Endodermal cell (in vitro differentiated cells): ENCODE data around the gene GNAI3. TPM values are rescaled to one million over a fixed set of nuclear protein-coding genes. Genes with fewer than 3 reads are reported as not detected.

Experiments used
- DNase-seq: peaks from one replicate; pipeline ENCODE4 v3.0.0-alpha.2; 2017
- H3K27ac ChIP-seq: 2 replicates; pipeline ENCODE4 v1.5.1; 2013; ENCODE audit warnings: mild to moderate bottlenecking, low read depth, low read length, moderate library complexity
- H3K27me3 ChIP-seq: 2 replicates; pipeline ENCODE4 v1.6.1; 2013; ENCODE audit warnings: mild to moderate bottlenecking, low read length, moderate library complexity; ENCODE audit not compliant: insufficient read depth, control insufficient read depth, poor library complexity, severe bottlenecking
- H3K36me3 ChIP-seq: 2 replicates; pipeline ENCODE4 v1.7.0; 2013; ENCODE audit warnings: mild to moderate bottlenecking, low read length, moderate library complexity; ENCODE audit not compliant: control insufficient read depth, insufficient read depth
- H3K4me1 ChIP-seq: one replicate; pipeline ENCODE4 v1.7.0; 2013; ENCODE audit warnings: low read length; ENCODE audit not compliant: control insufficient read depth, insufficient read depth
- H3K4me3 ChIP-seq: 2 replicates; pipeline ENCODE4 v1.5.1; 2013; ENCODE audit warnings: mild to moderate bottlenecking, low read length, moderate library complexity
- H3K9ac ChIP-seq: 2 replicates; pipeline ENCODE4 v1.6.1; 2013; ENCODE audit warnings: mild to moderate bottlenecking, low read length, moderate library complexity; ENCODE audit not compliant: poor library complexity, severe bottlenecking; ENCODE audit errors: extremely low read depth
- H3K9me3 ChIP-seq: 2 replicates; pipeline ENCODE4 v1.6.1; 2013; ENCODE audit warnings: mild to moderate bottlenecking, low read length, moderate library complexity; ENCODE audit not compliant: control insufficient read depth
- H3K27ac Mint-ChIP-seq: 2 replicates; pipeline ENCODE4 v1.8.0; 2020; ENCODE audit warnings: mixed read lengths
- H3K27me3 Mint-ChIP-seq: 2 replicates; pipeline ENCODE4 v1.8.0; 2021; ENCODE audit warnings: mild to moderate bottlenecking, mixed read lengths; ENCODE audit not compliant: insufficient read depth
- H3K36me3 Mint-ChIP-seq: 2 replicates; pipeline ENCODE4 v1.8.0; 2020; ENCODE audit warnings: low read depth, mixed read lengths
- H3K4me1 Mint-ChIP-seq: 2 replicates; pipeline ENCODE4 v1.8.0; 2020; ENCODE audit warnings: mixed read lengths
- H3K4me3 Mint-ChIP-seq: 2 replicates; pipeline ENCODE4 v1.8.0; 2020; ENCODE audit warnings: mild to moderate bottlenecking, moderate library complexity, mixed read lengths
- H3K9me3 Mint-ChIP-seq: 2 replicates; pipeline ENCODE4 v1.8.0; 2020; ENCODE audit warnings: mild to moderate bottlenecking, mixed read lengths
- WGBS, 2 experiments: methylation state at CpG; one replicate each; pipeline versions ENCODE4 v1.1.5 to v1.1.7; 2013; ENCODE audit warnings: missing lambda C conversion rate in 2 of 2, mixed read lengths in 1 of 2; ENCODE audit not compliant: insufficient coverage in 1 of 2, insufficient read length in 1 of 2; 5-methylcytosine and 5-hydroxymethylcytosine counted together
- long read RNA-seq, 4 experiments: library from polyadenylated mRNA in 2 of 4; library from RNA in 1 of 4; library from capped mRNA in 1 of 4; stranded (forward) in 3 of 4; unstranded in 1 of 4; transcript quantifications; one replicate each; pipeline ENCODE4 v2.0.0, GENCODE V29; 2020 to 2021; ENCODE audit warnings: inconsistent platforms in 1 of 4
- polyA plus RNA-seq, 2 experiments: library from polyadenylated mRNA; stranded (reverse); fragments of 50-300 nt; gene quantifications; one replicate each; pipeline ENCODE4 v1.2.3, GENCODE V29; 2013
- total RNA-seq, 2 donors: library from RNA; stranded (reverse); fragmentation: NEBNext Ultra II Directional in 1 of 2; extraction: Animal tissue kit (Norgen Biotek cat#: 25700) in 1 of 2; gene quantifications; 2 replicates in 1 of 2; 3 replicates in 1 of 2; pipeline ENCODE4 v1.2.1, GENCODE V29; 2021
- TF ChIP-seq, protein P1 (sequence below): fragments of 200-600 bp; sonication (generic); conservative IDR thresholded peaks from 2 replicates; pipeline ENCODE4 v1.5.0; 2021; ENCODE audit warnings: antibody characterized with exemption, mild to moderate bottlenecking

GNAI3 gene
- total RNA-seq: 10 to 100 TPM; 10.1 to 10.9 TPM
- polyA plus RNA-seq (2013, experiment 1 of 2): 10.2 TPM
- 9.9 TPM for polyA plus RNA-seq (2013, experiment 2 of 2)
- long read RNA-seq, experiment 1, full-length matches to known transcripts: 35 of 66 reads
- long read RNA-seq, experiment 1, partial matches to known transcripts: 24 of 66 reads
- long read RNA-seq, experiment 1, other reads (novel, unspliced or antisense): 7 of 66 reads
- long read RNA-seq, experiment 2, full-length matches to known transcripts: 216 of 236 reads
- long read RNA-seq, experiment 2, partial matches to known transcripts: 16 of 236 reads
- long read RNA-seq, experiment 2, other reads (novel, unspliced or antisense): 4 of 236 reads
- long read RNA-seq, experiment 3, full-length matches to known transcripts: 1,030 of 1,053 reads
- long read RNA-seq, experiment 3, partial matches to known transcripts: 9 of 1,053 reads
- long read RNA-seq, experiment 3, other reads (novel, unspliced or antisense): 14 of 1,053 reads
- long read RNA-seq, experiment 4, full-length matches to known transcripts: 195 of 205 reads
- long read RNA-seq, experiment 4, partial matches to known transcripts: 10 of 205 reads
- long read RNA-seq, experiment 4, other reads (novel, unspliced or antisense): 0 of 205 reads

- peak; percentile 98 for DNase-seq
- Histone ChIP-seq H3K36me3 (peaks cover 10% of the 10 kb centered on the region), H3K27me3 (no peaks in the 10 kb centered on the region), H3K9me3 (no peaks in the 10 kb centered on the region), H3K4me1 (peaks cover 14% of the 10 kb centered on the region), H3K27ac (peak within 1 kb of the TSS; percentile 74), H3K9ac (peak within 1 kb of the TSS; percentile 79), H3K4me3 (peak within 1 kb of the TSS; percentile 100)
- H3K4me1 Mint-ChIP-seq: peaks cover 23% of the 10 kb centered on the region
- H3K9me3 Mint-ChIP-seq: no peaks in the 10 kb centered on the region
- peak within 1 kb of the TSS; percentile 96 for H3K4me3 Mint-ChIP-seq
- H3K36me3 Mint-ChIP-seq: no peaks in the 10 kb centered on the region
- H3K27ac Mint-ChIP-seq: peak within 1 kb of the TSS; percentile 98
- TF ChIP-seq, protein P1, sequence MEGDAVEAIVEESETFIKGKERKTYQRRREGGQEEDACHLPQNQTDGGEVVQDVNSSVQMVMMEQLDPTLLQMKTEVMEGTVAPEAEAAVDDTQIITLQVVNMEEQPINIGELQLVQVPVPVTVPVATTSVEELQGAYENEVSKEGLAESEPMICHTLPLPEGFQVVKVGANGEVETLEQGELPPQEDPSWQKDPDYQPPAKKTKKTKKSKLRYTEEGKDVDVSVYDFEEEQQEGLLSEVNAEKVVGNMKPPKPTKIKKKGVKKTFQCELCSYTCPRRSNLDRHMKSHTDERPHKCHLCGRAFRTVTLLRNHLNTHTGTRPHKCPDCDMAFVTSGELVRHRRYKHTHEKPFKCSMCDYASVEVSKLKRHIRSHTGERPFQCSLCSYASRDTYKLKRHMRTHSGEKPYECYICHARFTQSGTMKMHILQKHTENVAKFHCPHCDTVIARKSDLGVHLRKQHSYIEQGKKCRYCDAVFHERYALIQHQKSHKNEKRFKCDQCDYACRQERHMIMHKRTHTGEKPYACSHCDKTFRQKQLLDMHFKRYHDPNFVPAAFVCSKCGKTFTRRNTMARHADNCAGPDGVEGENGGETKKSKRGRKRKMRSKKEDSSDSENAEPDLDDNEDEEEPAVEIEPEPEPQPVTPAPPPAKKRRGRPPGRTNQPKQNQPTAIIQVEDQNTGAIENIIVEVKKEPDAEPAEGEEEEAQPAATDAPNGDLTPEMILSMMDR: no peak
- 0 to 1% methylated on average over 34 to 68 of the region's 68 CpGs for WGBS, 2 experiments
- no peaks in the 10 kb centered on the region for H3K27me3 Mint-ChIP-seq
Measured at GRCh38 chr1:109548321-109549267, at the start of gene GNAI3. Gene GNAI3 (plus strand): TSS chr1:109548615. CDS start chr1:109548721, 106 bp downstream.

DNA sequence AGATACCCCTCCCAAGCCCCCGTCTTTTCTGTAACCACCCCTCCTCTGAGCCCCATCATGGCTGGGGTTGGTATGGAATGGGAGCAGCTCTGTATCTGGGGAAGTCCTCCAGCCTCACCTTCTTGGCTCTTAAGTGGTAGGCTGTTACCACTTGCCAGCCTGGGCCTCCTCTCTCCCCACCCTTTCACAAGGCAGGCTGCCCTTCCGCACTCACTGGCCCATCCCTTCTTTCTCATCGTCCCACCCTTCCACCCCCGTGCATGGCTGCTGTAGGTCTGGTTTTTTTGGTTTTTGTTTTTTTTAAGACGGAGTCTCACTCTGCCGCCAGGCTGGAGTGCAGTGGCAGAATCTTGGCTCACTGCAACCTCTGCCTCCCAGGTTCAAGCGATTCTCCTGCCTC is 49.3 kb upstream of the GNAI3 start:
- Mint-ChIP-seq H3K4me1 (peaks cover 20% of the 10 kb centered on the region), H3K4me3 (no peak overlapping the region), H3K9me3 (no peaks in the 10 kb centered on the region), H3K27me3 (no peaks in the 10 kb centered on the region), H3K36me3 (peaks cover 9% of the 10 kb centered on the region), H3K27ac (no peak overlapping the region)
- DNase-seq: no peak
- Histone ChIP-seq H3K4me1 (peaks cover 2% of the 10 kb centered on the region), H3K27me3 (no peaks in the 10 kb centered on the region), H3K4me3 (no peak overlapping the region), H3K9me3 (no peaks in the 10 kb centered on the region), H3K27ac (no peak overlapping the region), H3K9ac (no peak overlapping the region), H3K36me3 (no peaks in the 10 kb centered on the region)
- TF ChIP-seq, protein P1: no peak
- WGBS, 2 experiments: 95 to 100% methylated on average over 1 to 7 of the region's 7 CpGs
